Measurements from ENCODE around the gene KLHL28. TPM values are rescaled to one million over a fixed set of nuclear protein-coding genes. Genes with fewer than 3 reads are reported as not detected.
"Not testable (repeated sequence)": the region's sequence is repeated elsewhere in the genome, so short reads cannot be mapped to it uniquely, and the experiment has no call there.

KLHL28 gene
- total RNA-seq, 1 donor from 2014 or later: 15.8 TPM

DNA sequence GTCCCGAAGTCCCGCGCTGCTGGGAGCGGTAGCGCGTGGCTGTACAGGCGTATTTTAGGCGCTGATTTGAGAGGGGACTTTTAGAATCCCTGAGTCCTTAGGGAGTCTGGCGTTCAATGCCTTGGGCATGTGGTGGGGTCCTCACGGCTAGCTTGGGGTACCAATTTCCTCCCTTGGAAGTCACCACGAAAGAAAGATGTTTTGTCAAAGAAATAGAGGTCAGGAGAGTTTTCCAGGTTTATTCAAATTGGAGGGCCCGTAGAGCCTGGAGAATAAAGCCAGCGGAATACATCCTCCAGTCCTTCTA, 63.9 kb downstream of the KLHL28 start:
- no peak for DNase-seq (ENCODE audit: low read depth, low spot score)
- Mint-ChIP-seq H3K27me3 (ENCODE audit: low read depth) (no peaks in the 10 kb centered on the region), H3K27ac (ENCODE audit: unreplicated experiment) (peak overlapping the region; percentile 90), H3K9me3 (peaks cover 4% of the 10 kb centered on the region), H3K4me3 (peak overlapping the region; percentile 87), H3K36me3 (ENCODE audit: low read depth) (peaks cover 5% of the 10 kb centered on the region), H3K4me1 (peaks cover 20% of the 10 kb centered on the region)
- TF ChIP-seq, protein P1, sequence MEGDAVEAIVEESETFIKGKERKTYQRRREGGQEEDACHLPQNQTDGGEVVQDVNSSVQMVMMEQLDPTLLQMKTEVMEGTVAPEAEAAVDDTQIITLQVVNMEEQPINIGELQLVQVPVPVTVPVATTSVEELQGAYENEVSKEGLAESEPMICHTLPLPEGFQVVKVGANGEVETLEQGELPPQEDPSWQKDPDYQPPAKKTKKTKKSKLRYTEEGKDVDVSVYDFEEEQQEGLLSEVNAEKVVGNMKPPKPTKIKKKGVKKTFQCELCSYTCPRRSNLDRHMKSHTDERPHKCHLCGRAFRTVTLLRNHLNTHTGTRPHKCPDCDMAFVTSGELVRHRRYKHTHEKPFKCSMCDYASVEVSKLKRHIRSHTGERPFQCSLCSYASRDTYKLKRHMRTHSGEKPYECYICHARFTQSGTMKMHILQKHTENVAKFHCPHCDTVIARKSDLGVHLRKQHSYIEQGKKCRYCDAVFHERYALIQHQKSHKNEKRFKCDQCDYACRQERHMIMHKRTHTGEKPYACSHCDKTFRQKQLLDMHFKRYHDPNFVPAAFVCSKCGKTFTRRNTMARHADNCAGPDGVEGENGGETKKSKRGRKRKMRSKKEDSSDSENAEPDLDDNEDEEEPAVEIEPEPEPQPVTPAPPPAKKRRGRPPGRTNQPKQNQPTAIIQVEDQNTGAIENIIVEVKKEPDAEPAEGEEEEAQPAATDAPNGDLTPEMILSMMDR (conservative IDR thresholded peaks at IDR 0.05): no peak

DNA sequence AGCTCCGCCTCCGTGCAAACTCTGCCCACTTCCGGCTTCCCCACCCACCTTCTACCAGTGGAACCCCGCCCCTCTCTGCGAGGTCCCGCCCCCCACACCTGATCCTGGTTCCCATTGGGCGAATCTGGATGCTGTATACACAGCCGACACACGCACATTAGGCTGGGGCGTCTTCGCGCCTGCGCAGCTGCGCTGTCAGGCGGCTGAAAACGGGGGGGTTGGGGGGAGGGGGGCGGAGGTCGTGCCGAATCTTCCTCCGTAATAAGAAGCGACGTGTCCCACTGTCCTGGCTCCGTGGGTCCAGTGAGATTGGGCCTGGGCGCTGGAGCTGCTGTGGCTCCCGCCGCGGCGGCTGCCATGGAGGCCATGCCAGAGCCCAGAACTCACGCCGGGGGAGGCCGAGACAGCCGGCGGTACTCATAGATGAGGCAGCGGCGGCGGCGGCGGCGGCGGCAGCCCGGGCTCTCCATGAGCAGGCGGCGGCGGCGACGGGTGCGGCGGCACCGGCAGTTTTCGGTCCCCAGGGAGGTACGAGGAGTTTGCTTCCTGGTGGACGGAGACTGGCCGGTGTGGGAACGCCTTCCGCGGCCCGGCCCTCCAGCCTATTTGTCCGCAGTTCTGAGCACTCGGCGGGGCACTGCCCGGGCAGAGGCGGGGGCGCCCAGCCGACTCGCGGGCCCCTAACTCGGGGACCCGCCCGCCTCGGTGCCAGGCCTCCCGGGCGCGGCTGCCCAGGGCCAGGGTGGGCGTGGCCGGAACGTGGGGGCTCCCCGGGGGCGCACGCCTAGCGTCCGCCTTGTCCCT, 64.5 kb downstream of the KLHL28 start:
- Mint-ChIP-seq H3K4me1 (peaks cover 20% of the 10 kb centered on the region), H3K36me3 (ENCODE audit: low read depth) (peaks cover 5% of the 10 kb centered on the region), H3K27ac (ENCODE audit: unreplicated experiment) (peak overlapping the region; percentile 90), H3K27me3 (ENCODE audit: low read depth) (no peaks in the 10 kb centered on the region), H3K4me3 (peak overlapping the region; percentile 87), H3K9me3 (peaks cover 4% of the 10 kb centered on the region)
- TF ChIP-seq, protein P1 (conservative IDR thresholded peaks at IDR 0.05): no peak
- DNase-seq (ENCODE audit: low read depth, low spot score): peak; percentile 78

DNA sequence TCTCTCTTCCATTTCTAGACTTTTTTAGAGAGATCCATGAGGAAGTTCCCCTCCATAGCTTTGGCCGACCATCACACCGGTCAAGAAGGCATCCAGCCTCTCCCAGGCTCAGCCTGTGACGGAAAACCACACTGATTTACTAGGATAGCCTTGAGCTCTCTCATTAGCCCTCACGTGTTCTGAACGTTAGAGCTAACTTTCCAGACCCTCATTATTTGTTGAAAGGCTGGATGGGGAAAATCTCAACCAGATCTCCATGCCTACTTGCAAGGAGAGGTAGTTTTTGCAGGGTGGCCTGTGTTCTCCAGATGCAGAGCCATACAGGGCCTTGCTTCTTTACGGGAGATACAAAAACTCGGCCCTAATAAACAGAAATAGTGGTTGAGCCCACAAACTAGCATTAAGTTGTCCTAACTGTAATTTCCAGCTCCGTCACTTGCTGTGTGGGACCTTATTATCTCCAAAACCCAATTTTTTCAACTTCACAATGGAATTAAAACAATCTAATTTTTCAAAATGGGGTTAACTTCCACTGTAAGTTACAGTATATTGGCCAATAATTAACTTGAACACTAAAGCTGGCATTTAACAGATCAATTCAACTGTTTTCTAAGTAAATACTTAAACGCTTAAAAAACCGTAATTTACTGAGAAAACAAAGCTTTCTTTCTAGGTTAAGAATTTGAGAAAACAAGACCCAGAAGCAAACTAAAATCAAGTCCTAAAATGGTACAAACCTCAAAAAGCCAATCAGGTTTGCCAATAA, 65.3 kb downstream of the KLHL28 start:
- H3K36me3 Mint-ChIP-seq (ENCODE audit: low read depth): peaks cover 5% of the 10 kb centered on the region
- no peak overlapping the region for H3K27ac Mint-ChIP-seq (ENCODE audit: unreplicated experiment)
- H3K27me3 Mint-ChIP-seq (ENCODE audit: low read depth): no peaks in the 10 kb centered on the region

DNA sequence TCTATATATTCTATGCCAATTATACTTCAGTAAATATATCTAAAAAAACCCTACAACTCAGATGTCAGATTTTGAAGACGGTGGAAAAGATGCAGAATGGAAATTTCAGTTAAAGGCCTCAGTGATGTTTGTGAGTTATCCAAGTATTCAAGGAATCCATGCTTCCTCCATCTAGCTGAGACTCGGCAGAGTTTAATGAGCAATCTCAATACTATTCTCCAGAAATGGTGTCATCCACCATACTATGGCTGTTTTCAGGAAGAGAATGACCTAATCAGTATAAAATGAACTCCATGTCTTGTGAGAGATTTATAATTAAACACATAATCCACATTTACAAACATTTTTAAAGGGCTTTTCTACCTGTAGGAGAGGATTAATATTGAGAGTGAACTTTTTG, 66.0 kb downstream of the KLHL28 start:
- Mint-ChIP-seq H3K27ac (ENCODE audit: unreplicated experiment) (no peak overlapping the region), H3K9me3 (peaks cover 10% of the 10 kb centered on the region), H3K4me1 (peaks cover 25% of the 10 kb centered on the region), H3K4me3 (peak overlapping the region; percentile 59), H3K36me3 (ENCODE audit: low read depth) (peaks cover 5% of the 10 kb centered on the region), H3K27me3 (ENCODE audit: low read depth) (no peaks in the 10 kb centered on the region)
- DNase-seq (ENCODE audit: low read depth, low spot score): no peak
- TF ChIP-seq, protein P1 (conservative IDR thresholded peaks at IDR 0.05): no peak

More for the DNA sequence above, 65.3 kb downstream of the KLHL28 start:
- DNase-seq (ENCODE audit: low read depth, low spot score): no peak
- peak overlapping the region; percentile 87 for H3K4me3 Mint-ChIP-seq
- peaks cover 25% of the 10 kb centered on the region for H3K4me1 Mint-ChIP-seq
- H3K9me3 Mint-ChIP-seq: peaks cover 10% of the 10 kb centered on the region
- TF ChIP-seq, protein P1 (conservative IDR thresholded peaks at IDR 0.05): no peak

DNA sequence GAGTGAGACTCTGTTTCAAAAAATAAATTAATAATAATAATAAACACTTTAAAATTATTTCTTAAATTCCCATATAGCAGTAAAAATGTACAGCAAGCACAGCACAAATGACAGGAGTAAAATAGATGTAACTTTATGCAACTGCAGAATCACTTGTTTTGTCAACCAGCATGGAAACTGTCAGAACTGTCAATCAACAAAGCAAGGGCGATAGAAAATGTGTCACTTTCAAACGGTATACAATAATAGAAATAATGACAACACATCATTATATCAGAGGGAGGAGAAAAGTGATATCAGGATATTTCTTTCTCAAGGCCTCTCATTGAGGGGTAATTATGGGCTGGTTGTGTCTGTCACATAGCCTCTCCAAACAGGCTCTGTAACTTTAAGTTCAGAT, 68.2 kb downstream of the KLHL28 start:
- H3K4me3 Mint-ChIP-seq: no peak overlapping the region
- H3K36me3 Mint-ChIP-seq (ENCODE audit: low read depth): peaks cover 5% of the 10 kb centered on the region
- no peak for DNase-seq (ENCODE audit: low read depth, low spot score)
- no peak overlapping the region for H3K27ac Mint-ChIP-seq (ENCODE audit: unreplicated experiment)
- TF ChIP-seq, protein P1 (conservative IDR thresholded peaks at IDR 0.05): no peak
- peaks cover 13% of the 10 kb centered on the region for H3K9me3 Mint-ChIP-seq
- H3K4me1 Mint-ChIP-seq: peaks cover 20% of the 10 kb centered on the region
- H3K27me3 Mint-ChIP-seq (ENCODE audit: low read depth): no peaks in the 10 kb centered on the region

DNA sequence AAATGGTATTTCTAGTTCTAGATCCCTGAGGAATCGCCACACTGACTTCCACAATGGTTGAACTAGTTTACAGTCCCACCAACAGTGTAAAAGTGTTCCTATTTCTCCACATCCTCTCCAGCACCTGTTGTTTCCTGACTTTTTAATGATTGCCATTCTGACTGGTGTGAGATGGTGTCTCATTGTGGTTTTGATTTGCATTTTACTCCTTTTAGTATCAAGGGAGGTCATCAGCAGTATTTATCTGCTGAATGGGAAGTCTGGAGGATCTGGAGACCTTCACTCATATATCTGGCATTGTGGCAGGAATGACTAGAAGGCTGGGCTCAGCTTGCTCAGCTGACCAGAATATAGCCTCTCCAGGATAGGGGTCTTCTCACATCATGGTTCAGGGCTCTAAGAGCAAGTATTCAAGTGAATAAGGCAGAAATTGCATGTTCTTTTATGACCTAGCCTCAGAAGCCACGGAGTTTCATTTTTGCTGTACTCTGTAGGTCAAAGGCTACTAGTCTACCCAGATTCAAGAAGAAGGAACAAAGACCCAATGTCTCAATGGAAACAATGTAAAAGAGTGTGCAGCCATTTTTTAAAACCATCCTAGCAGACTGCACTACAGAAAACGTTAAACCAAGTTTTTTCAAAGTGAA, 69.9 kb downstream of the KLHL28 start:
- DNase-seq (ENCODE audit: low read depth, low spot score); H3K4me1 Mint-ChIP-seq; H3K36me3 Mint-ChIP-seq (ENCODE audit: low read depth); H3K27me3 Mint-ChIP-seq (ENCODE audit: low read depth); H3K27ac Mint-ChIP-seq (ENCODE audit: unreplicated experiment): not testable (repeated sequence)
- peak overlapping the region; percentile 25 for H3K4me3 Mint-ChIP-seq
- H3K9me3 Mint-ChIP-seq: peaks cover 12% of the 10 kb centered on the region

Measured in neural crest cell (in vitro differentiated cells).